ENCODE results near the gene PGP.

GRCh38 chr16:2179107-2179501 is 35.5 kb downstream of the PGP start:
- no peak for TF ChIP-seq CTCF (IDR thresholded peaks at IDR 0.05; ENCODE audit: borderline replicate concordance, extremely low read depth, low read length, poor library complexity, severe bottlenecking)
- TF ChIP-seq EZH2 (IDR thresholded peaks at IDR 0.05; ENCODE audit: borderline replicate concordance, low read depth, low read length, severe bottlenecking) = no peak

Measured in DND-41 (cell line).